Osteocyte (in vitro differentiated cells): Measurements from ENCODE around the gene ACTA2. TPM values are rescaled to one million over a fixed set of nuclear protein-coding genes. Genes with fewer than 3 reads are reported as not detected.
A peak's percentile ranks its signal among the peaks of the same experiment; 100 is the strongest.

ENCODE experiments used
- DNase-seq: peaks from one replicate; pipeline ENCODE4 v3.0.0; 2021; ENCODE audit warnings: mixed read lengths; ENCODE audit not compliant: unreplicated experiment; ENCODE audit errors: extremely low spot score
- H3K27ac Mint-ChIP-seq: one replicate; pipeline ENCODE4 v1.8.0; 2021; ENCODE audit warnings: mild to moderate bottlenecking, mixed read lengths; ENCODE audit not compliant: unreplicated experiment
- H3K27me3 Mint-ChIP-seq: one replicate; pipeline ENCODE4 v1.8.0; 2021; ENCODE audit warnings: mixed read lengths; ENCODE audit not compliant: unreplicated experiment
- H3K36me3 Mint-ChIP-seq: one replicate; pipeline ENCODE4 v1.8.0; 2021; ENCODE audit warnings: mixed read lengths; ENCODE audit not compliant: unreplicated experiment
- H3K4me1 Mint-ChIP-seq: one replicate; pipeline ENCODE4 v1.8.0; 2021; ENCODE audit warnings: mixed read lengths; ENCODE audit not compliant: unreplicated experiment
- H3K4me3 Mint-ChIP-seq: one replicate; pipeline ENCODE4 v1.8.0; 2021; ENCODE audit warnings: mild to moderate bottlenecking, moderate library complexity, mixed read lengths; ENCODE audit not compliant: unreplicated experiment
- H3K9me3 Mint-ChIP-seq: one replicate; pipeline ENCODE4 v1.8.0; 2021; ENCODE audit warnings: mixed read lengths; ENCODE audit not compliant: unreplicated experiment
- total RNA-seq: library from RNA; stranded (reverse); gene quantifications from 2 replicates; pipeline ENCODE4 v1.2.1, GENCODE V29; 2021
- TF ChIP-seq, protein P1 (sequence below): fragments of 200-600 bp; sonication (generic); IDR thresholded peaks from 2 replicates; pipeline ENCODE4 v1.5.0; 2021; ENCODE audit warnings: antibody characterized with exemption, mild to moderate bottlenecking, moderate library complexity

The ACTA2 gene
- total RNA-seq, 1 donor from 2014 or later = 329 TPM

DNA sequence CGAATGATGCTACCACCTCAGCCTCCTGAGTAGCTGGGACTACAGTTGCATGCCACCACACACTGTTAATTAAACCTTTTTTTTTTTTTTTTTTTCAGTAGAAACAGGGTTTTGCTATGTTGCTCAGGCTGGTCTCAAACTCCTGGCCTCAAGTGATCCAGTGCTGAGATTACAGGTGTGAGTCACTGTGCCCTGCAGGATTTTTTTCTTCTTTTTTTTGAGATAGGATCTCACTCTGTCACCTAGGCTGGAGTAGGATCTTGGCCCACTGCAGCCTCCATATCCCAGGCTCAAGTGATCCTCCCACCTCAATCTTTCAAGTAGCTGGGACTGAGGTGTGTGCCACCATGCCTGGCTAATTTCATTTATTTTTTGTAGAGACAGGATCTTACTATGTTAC, 6.4 kb downstream of the ACTA2 start:
- no peaks in the 10 kb centered on the region for H3K27me3 Mint-ChIP-seq
- H3K4me1 Mint-ChIP-seq = peaks cover 46% of the 10 kb centered on the region
- DNase-seq = no peak
- TF ChIP-seq, protein P1, sequence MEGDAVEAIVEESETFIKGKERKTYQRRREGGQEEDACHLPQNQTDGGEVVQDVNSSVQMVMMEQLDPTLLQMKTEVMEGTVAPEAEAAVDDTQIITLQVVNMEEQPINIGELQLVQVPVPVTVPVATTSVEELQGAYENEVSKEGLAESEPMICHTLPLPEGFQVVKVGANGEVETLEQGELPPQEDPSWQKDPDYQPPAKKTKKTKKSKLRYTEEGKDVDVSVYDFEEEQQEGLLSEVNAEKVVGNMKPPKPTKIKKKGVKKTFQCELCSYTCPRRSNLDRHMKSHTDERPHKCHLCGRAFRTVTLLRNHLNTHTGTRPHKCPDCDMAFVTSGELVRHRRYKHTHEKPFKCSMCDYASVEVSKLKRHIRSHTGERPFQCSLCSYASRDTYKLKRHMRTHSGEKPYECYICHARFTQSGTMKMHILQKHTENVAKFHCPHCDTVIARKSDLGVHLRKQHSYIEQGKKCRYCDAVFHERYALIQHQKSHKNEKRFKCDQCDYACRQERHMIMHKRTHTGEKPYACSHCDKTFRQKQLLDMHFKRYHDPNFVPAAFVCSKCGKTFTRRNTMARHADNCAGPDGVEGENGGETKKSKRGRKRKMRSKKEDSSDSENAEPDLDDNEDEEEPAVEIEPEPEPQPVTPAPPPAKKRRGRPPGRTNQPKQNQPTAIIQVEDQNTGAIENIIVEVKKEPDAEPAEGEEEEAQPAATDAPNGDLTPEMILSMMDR = no peak
- H3K36me3 Mint-ChIP-seq = peaks cover 22% of the 10 kb centered on the region
- H3K27ac Mint-ChIP-seq = peak overlapping the region; percentile 10
- no peak overlapping the region for H3K4me3 Mint-ChIP-seq
- no peaks in the 10 kb centered on the region for H3K9me3 Mint-ChIP-seq

DNA sequence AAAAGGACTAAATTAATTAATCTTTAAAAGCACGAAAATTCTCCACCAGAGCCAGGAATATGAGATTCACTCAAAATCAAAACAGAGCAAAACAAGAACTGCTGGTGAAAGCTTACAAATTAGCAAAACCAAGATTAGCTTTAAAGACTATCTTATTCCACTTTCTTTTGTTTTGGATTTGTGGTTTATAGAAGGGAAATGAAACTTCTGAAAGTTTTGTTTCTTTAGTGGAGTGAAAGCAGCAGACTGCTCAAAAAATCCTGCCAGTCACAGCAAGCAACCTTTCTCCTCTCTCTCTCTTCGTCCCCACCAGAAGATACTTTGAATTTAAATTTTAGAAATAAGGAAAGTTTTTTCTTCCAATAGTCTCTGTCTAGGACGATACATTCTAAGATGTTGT, 7.8 kb downstream of the ACTA2 start:
- Mint-ChIP-seq H3K9me3 (no peaks in the 10 kb centered on the region), H3K4me1 (peaks cover 33% of the 10 kb centered on the region), H3K27ac (peak overlapping the region; percentile 66), H3K36me3 (peaks cover 27% of the 10 kb centered on the region), H3K4me3 (no peak overlapping the region), H3K27me3 (no peaks in the 10 kb centered on the region)
- DNase-seq = no peak
- TF ChIP-seq, protein P1 = no peak

DNA sequence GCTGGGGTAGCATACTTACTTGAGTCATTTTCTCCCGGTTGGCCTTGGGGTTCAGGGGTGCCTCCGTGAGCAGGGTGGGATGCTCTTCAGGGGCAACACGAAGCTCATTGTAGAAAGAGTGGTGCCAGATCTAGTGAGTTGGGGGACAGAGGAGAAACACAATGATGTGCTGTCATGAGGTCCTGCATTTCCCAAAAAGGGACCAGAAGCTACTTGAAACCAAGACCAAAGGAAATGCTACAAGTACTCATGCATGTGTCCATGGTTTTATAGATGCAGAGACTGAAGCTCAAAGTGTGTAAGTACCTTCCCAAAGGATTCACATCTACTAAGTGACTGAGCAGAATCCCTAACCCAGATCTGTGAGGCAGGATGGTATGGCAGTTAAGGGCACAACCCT, 8.8 kb downstream of the ACTA2 start:
- H3K9me3 Mint-ChIP-seq = no peaks in the 10 kb centered on the region
- peak overlapping the region; percentile 6 for H3K27ac Mint-ChIP-seq
- no peak for DNase-seq
- TF ChIP-seq, protein P1 = no peak
- peaks cover 23% of the 10 kb centered on the region for H3K4me1 Mint-ChIP-seq
- no peak overlapping the region for H3K4me3 Mint-ChIP-seq
- H3K27me3 Mint-ChIP-seq = no peaks in the 10 kb centered on the region
- H3K36me3 Mint-ChIP-seq = peaks cover 30% of the 10 kb centered on the region

DNA sequence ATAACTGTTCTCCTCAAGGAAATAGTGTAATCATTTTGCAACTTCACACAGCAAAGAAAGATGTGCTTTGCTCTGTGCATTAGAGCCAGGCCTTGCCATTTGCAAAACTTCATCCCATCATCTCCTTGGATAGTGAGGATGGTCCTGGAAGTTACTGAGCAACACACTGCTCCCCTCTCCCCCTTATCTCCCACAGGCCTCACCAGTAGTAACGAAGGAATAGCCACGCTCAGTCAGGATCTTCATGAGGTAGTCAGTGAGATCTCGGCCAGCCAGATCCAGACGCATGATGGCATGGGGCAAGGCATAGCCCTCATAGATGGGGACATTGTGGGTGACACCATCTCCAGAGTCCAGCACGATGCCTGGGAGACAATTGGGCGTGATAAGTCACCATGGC, 11.5 kb downstream of the ACTA2 start:
- Mint-ChIP-seq H3K36me3 (peaks cover 39% of the 10 kb centered on the region), H3K9me3 (no peaks in the 10 kb centered on the region), H3K27me3 (no peaks in the 10 kb centered on the region), H3K27ac (peak overlapping the region; percentile 48), H3K4me1 (peaks cover 9% of the 10 kb centered on the region), H3K4me3 (no peak overlapping the region)
- no peak for DNase-seq
- TF ChIP-seq, protein P1 = no peak

DNA sequence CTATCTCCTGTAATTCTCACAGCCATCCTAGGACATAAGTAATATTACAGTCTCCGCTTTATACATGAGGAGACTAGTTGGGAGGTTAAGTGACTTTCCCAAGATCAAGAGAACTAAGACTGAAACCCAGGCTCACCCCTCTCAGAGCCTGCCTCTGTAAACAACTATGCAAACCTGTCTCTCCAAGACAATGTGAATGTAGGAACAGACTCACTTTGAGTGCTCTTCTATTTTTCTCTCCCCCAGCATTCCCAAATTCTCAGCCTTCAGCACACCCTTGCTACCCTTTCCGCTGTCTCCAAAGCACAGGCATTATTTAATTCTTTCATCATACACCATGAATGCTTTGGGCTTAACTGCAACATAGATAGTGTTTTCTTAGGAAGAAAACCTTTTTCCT, 13.6 kb downstream of the ACTA2 start:
- H3K4me3 Mint-ChIP-seq = no peak overlapping the region
- H3K4me1 Mint-ChIP-seq = peaks cover 8% of the 10 kb centered on the region
- H3K27ac Mint-ChIP-seq = no peak overlapping the region
- H3K9me3 Mint-ChIP-seq = no peaks in the 10 kb centered on the region
- peaks cover 31% of the 10 kb centered on the region for H3K36me3 Mint-ChIP-seq
- TF ChIP-seq, protein P1 = no peak
- no peaks in the 10 kb centered on the region for H3K27me3 Mint-ChIP-seq
- DNase-seq = no peak
